ENCODE results near the gene SCTR. TPM values are rescaled to one million over a fixed set of nuclear protein-coding genes. Genes with fewer than 3 reads are reported as not detected.

SCTR gene
- total and polyA plus RNA-seq, 2 of the 13 experiments (the other 11 are each of a cell fraction or from before 2014, with no cell fraction given): not detected

- TF ChIP-seq HMGXB3 (CRISPR knock-in tag; IDR thresholded peaks at IDR 0.05; ENCODE audit: borderline replicate concordance): no peak
- TF ChIP-seq SRY (CRISPR knock-in tag; IDR thresholded peaks at IDR 0.05): no peak
- no peak for TF ChIP-seq ZNF556 (CRISPR knock-in tag; IDR thresholded peaks at IDR 0.05; ENCODE audit: borderline replicate concordance)
- TF ChIP-seq, protein P1, sequence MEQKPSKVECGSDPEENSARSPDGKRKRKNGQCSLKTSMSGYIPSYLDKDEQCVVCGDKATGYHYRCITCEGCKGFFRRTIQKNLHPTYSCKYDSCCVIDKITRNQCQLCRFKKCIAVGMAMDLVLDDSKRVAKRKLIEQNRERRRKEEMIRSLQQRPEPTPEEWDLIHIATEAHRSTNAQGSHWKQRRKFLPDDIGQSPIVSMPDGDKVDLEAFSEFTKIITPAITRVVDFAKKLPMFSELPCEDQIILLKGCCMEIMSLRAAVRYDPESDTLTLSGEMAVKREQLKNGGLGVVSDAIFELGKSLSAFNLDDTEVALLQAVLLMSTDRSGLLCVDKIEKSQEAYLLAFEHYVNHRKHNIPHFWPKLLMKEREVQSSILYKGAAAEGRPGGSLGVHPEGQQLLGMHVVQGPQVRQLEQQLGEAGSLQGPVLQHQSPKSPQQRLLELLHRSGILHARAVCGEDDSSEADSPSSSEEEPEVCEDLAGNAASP (CRISPR knock-in tag; IDR thresholded peaks at IDR 0.05; ENCODE audit: borderline replicate concordance): no peak
- TF ChIP-seq ZNF253 (CRISPR knock-in tag; IDR thresholded peaks at IDR 0.05; ENCODE audit: borderline replicate concordance): no peak
- no peak for TF ChIP-seq BCL3 (CRISPR knock-in tag; IDR thresholded peaks at IDR 0.05)
- TF ChIP-seq NR2C2 (CRISPR knock-in tag; IDR thresholded peaks at IDR 0.05; ENCODE audit: borderline replicate concordance): no peak
- TF ChIP-seq TEAD2 (CRISPR knock-in tag; IDR thresholded peaks at IDR 0.05): no peak
- TF ChIP-seq THYN1 (CRISPR knock-in tag; IDR thresholded peaks at IDR 0.05; ENCODE audit: borderline replicate concordance, low read depth): no peak
- TF ChIP-seq ZNF230 (CRISPR knock-in tag; IDR thresholded peaks at IDR 0.05): no peak
- no peak for TF ChIP-seq HOXA9 (CRISPR knock-in tag; IDR thresholded peaks at IDR 0.05; ENCODE audit: borderline replicate concordance)
- TF ChIP-seq, protein P2, sequence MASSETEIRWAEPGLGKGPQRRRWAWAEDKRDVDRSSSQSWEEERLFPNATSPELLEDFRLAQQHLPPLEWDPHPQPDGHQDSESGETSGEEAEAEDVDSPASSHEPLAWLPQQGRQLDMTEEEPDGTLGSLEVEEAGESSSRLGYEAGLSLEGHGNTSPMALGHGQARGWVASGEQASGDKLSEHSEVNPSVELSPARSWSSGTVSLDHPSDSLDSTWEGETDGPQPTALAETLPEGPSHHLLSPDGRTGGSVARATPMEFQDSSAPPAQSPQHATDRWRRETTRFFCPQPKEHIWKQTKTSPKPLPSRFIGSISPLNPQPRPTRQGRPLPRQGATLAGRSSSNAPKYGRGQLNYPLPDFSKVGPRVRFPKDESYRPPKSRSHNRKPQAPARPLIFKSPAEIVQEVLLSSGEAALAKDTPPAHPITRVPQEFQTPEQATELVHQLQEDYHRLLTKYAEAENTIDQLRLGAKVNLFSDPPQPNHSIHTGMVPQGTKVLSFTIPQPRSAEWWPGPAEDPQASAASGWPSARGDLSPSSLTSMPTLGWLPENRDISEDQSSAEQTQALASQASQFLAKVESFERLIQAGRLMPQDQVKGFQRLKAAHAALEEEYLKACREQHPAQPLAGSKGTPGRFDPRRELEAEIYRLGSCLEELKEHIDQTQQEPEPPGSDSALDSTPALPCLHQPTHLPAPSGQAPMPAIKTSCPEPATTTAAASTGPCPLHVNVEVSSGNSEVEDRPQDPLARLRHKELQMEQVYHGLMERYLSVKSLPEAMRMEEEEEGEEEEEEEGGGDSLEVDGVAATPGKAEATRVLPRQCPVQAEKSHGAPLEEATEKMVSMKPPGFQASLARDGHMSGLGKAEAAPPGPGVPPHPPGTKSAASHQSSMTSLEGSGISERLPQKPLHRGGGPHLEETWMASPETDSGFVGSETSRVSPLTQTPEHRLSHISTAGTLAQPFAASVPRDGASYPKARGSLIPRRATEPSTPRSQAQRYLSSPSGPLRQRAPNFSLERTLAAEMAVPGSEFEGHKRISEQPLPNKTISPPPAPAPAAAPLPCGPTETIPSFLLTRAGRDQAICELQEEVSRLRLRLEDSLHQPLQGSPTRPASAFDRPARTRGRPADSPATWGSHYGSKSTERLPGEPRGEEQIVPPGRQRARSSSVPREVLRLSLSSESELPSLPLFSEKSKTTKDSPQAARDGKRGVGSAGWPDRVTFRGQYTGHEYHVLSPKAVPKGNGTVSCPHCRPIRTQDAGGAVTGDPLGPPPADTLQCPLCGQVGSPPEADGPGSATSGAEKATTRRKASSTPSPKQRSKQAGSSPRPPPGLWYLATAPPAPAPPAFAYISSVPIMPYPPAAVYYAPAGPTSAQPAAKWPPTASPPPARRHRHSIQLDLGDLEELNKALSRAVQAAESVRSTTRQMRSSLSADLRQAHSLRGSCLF (CRISPR knock-in tag; IDR thresholded peaks at IDR 0.05; ENCODE audit: borderline replicate concordance): no peak
- no peak for TF ChIP-seq PTBP1 (IDR thresholded peaks at IDR 0.05; ENCODE audit: low read depth, low read length, poor library complexity, severe bottlenecking)
- TF ChIP-seq ZNF569 (CRISPR knock-in tag; IDR thresholded peaks at IDR 0.05; ENCODE audit: borderline replicate concordance): no peak
Observed at GRCh38 chr2:119491776-119492525, 32.3 kb downstream of the SCTR start (continued).
